ENCODE results near the gene SSR4.

DNA sequence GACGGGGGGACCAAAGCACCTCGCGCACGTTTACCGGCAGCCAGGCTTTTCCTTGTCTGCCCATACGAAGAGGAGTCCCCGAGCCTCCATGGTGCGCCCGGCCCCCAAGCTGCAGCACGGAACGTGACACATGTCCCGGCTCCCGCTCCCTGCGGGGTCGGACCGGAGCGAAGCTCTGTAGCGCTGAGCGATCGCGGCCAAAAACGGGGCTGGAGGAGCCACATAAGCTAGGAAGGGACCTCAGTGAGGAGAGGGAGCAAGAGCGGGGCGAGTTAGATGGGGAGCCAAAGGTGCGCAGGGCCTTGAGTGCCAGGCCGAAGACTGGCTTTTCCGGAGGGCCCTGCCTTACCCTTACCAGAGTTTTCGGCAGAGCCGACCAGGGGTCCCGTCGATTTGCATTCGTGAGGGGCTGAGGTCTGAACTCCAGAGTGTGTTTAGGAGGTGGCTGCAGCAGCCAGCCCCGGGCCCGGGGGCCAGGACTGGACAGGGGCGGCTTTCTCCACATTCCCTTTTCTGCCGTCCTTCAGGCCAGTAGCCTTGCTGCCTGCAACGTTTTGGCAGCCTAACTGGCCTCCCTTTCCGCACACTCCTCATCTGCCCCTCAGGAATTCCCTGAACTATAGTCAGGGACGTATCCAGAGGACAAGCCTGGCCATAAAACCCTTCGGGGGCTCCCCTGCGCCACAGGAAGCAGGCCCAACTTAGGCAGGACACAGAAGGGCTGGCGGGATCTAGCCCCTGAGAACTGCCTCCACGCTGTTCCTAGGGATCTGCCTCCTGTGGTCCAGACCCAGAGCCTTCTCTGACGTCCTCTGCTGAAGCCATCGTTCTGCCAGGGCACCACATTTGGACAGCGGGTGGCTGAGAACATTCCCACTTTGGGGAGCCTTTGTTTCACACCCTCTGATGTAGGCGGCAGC, 689 bp downstream of the SSR4 start:
- TF ChIP-seq, protein P1, sequence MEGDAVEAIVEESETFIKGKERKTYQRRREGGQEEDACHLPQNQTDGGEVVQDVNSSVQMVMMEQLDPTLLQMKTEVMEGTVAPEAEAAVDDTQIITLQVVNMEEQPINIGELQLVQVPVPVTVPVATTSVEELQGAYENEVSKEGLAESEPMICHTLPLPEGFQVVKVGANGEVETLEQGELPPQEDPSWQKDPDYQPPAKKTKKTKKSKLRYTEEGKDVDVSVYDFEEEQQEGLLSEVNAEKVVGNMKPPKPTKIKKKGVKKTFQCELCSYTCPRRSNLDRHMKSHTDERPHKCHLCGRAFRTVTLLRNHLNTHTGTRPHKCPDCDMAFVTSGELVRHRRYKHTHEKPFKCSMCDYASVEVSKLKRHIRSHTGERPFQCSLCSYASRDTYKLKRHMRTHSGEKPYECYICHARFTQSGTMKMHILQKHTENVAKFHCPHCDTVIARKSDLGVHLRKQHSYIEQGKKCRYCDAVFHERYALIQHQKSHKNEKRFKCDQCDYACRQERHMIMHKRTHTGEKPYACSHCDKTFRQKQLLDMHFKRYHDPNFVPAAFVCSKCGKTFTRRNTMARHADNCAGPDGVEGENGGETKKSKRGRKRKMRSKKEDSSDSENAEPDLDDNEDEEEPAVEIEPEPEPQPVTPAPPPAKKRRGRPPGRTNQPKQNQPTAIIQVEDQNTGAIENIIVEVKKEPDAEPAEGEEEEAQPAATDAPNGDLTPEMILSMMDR (IDR thresholded peaks at IDR 0.05; ENCODE audit: low read depth, low read length, missing input control): no peak
- TF ChIP-seq RAD21 (IDR thresholded peaks at IDR 0.05): no peak
- no peak for TF ChIP-seq HNF4G (IDR thresholded peaks at IDR 0.05)
- TF ChIP-seq TAF1 (conservative IDR thresholded peaks at IDR 0.05): no peak
- no peak for TF ChIP-seq JUND (IDR thresholded peaks at IDR 0.05)

All from liver (tissue), 3 donors.